SK-N-SH treated with all-trans-retinoic acid at 6 μM for 48 hours (cell line): ENCODE data around the gene SLC44A2.

Source experiments
- CSDC2 ChIP-seq: fragments of 250-450 bp; sonication (Bioruptor Pico); IDR thresholded peaks from 2 replicates; pipeline ENCODE4 v1.5.0; 2020; ENCODE audit warnings: mild to moderate bottlenecking, moderate library complexity
- RARB ChIP-seq: fragments of 250-450 bp; sonication (Bioruptor Pico); IDR thresholded peaks from 2 replicates; pipeline ENCODE4 v1.8.0; 2021; ENCODE audit warnings: mild to moderate bottlenecking, moderate library complexity
- SNAI2 ChIP-seq: fragments of 250-450 bp; sonication (Bioruptor Pico); IDR thresholded peaks from 2 replicates; pipeline ENCODE4 v1.5.0; 2020; ENCODE audit warnings: mild to moderate bottlenecking, moderate library complexity
- ZC3H10 ChIP-seq: fragments of 250-450 bp; sonication (Bioruptor Pico); IDR thresholded peaks from 2 replicates; pipeline ENCODE4 v1.5.1; 2021; ENCODE audit warnings: mild to moderate bottlenecking, moderate library complexity
- ZFP3 ChIP-seq: fragments of 250-450 bp; sonication (Bioruptor Pico); IDR thresholded peaks from 2 replicates; pipeline ENCODE4 v1.5.0; 2020; ENCODE audit warnings: mild to moderate bottlenecking, moderate library complexity

DNA sequence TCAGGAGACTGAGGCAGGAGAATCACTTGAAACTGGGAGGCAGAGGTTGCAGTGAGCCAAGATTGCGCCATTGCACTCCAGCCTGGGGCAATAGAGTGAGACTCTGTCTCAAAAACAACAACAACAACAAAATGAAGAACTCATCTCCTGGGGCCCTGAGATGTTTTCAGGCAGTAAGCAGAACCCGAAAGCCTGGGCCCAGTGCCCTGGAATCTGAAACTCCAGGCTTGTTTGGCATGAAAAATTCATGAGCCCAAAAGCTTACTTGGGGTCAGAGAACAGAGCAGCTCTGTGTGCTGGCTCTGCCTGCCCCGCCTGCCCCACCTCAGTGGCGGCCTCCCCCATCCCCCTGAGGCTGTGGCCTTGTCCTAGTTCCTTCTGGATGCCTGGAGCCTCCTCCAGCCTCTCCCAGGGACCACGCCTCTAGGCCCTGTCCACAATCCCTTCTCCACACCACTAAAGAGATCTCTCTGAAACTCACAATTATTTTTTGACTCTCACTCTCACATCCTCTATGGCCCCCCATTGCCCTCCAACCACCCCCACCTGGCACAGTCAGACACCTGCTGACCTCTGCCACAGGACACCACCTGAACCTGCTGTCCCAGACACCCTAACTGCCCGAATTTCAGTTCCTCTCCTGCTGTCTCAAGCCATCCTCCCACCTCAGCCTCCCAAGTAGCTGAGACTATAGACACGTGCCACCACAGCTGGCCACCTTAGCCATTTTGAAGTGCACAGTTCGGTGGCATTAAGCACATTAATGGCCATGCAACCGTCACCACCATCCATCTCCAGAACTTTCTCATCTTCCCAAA, 31.3 kb upstream of the SLC44A2 start:
- TF ChIP-seq RARB (CRISPR knock-in tag) (no peak), CSDC2 (CRISPR knock-in tag) (no peak), SNAI2 (CRISPR knock-in tag) (no peak), ZFP3 (CRISPR knock-in tag) (no peak), ZC3H10 (CRISPR knock-in tag) (no peak)
